Fibroblast of mammary gland (primary cell): ENCODE data around the gene CD300LF.

Source experiments
- DNase-seq: peaks from one replicate; pipeline ENCODE4 v3.0.0-alpha.2; 2010; ENCODE audit warnings: low read depth
- H3K4me3 ChIP-seq: 2 replicates; pipeline ENCODE4 v1.5.1; 2011; ENCODE audit warnings: low read depth, mild to moderate bottlenecking, low read length, moderate library complexity; ENCODE audit not compliant: control insufficient read depth
- TF ChIP-seq, protein P1 (sequence below): conservative IDR thresholded peaks from 2 replicates; pipeline ENCODE4 v1.5.1; 2011; ENCODE audit warnings: low read depth, low read length, inconsistent platforms; ENCODE audit not compliant: control insufficient read depth, insufficient read depth

The CD300LF gene

DNA sequence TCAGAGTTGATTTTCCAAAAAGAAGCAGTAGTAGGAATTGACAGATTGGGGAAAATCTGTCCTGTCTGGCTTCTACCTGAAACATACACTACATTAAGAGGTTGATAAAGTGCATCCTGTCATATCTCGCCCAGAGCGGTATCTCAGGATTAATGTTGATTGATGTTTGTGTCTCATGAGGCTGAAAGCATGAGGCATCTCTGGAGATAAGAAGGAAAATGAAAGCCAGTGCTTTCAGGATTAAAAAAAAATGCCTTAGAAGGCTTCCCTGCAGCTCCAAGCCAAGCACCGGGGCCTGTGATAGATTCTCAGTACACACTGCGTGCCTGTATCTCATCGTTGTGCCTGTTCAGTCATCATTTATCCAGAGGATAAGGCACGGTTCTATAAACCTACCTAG lies 62.8 kb downstream of the CD300LF start:
- TF ChIP-seq, protein P1, sequence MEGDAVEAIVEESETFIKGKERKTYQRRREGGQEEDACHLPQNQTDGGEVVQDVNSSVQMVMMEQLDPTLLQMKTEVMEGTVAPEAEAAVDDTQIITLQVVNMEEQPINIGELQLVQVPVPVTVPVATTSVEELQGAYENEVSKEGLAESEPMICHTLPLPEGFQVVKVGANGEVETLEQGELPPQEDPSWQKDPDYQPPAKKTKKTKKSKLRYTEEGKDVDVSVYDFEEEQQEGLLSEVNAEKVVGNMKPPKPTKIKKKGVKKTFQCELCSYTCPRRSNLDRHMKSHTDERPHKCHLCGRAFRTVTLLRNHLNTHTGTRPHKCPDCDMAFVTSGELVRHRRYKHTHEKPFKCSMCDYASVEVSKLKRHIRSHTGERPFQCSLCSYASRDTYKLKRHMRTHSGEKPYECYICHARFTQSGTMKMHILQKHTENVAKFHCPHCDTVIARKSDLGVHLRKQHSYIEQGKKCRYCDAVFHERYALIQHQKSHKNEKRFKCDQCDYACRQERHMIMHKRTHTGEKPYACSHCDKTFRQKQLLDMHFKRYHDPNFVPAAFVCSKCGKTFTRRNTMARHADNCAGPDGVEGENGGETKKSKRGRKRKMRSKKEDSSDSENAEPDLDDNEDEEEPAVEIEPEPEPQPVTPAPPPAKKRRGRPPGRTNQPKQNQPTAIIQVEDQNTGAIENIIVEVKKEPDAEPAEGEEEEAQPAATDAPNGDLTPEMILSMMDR, result no peak
- no peak overlapping the region for H3K4me3 ChIP-seq
- no peak for DNase-seq

DNA sequence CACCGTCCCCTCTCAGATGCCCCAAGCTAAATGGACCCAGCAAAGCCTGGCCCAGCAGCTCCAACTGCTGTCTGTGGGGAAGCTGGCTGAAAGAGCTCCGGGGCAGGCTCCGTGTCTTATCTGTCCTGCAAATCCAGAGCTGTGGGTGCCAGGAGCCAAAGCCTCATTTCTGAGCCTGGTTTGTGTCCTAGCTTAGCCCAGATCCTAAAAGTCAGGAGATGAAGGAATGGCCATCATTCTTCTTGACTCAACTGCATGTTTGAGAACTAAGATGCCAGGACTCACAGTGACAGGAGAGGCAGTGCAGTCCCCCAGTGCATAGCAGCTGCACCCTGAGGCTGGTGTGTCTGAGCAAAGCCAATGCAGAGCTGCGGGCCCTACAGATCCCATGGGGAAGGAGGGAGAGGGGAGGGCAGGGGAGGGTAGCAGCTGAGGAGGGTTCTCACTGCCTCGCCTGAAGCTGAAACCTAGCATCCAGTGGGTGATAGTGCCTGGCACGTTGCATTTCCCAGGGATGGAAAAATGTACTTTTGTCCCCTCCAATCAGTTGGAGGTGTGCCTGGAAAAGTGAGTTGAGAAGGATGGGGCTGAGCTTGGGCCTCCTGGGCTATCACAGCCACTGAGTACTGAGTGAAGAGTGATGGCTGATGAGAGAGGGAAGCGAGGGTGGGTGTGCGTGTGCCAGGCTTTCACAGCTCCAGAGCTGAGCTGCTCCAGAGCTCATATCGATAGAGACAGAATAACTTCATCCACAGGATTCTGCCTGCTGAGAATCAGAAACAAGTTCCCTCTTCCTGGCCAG lies 64.7 kb downstream of the CD300LF start:
- H3K4me3 ChIP-seq, result no peak overlapping the region
- TF ChIP-seq, protein P1, result no peak
- DNase-seq, result no peak

DNA sequence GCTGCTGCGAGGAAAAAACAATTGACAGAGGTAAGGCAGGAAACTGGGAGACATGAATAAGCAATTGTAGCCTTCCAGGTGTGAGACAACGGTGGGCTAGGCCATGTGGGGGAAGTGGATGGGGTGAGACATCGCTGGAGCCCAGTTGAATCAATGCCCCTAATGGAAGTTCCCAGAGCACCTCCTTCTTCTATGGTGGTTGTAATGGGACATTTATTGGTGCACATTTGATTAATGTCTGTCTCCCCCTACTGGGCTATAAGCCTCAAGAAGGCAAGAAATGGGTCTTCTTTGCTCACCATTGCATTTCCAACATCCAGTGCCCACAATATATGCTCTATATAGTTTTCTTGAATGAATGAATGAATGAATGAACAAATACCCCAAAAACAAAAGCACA lies 66.5 kb downstream of the CD300LF start:
- peak; percentile 24 for DNase-seq
- TF ChIP-seq, protein P1, result peak; percentile 34
- no peak overlapping the region for H3K4me3 ChIP-seq

DNA sequence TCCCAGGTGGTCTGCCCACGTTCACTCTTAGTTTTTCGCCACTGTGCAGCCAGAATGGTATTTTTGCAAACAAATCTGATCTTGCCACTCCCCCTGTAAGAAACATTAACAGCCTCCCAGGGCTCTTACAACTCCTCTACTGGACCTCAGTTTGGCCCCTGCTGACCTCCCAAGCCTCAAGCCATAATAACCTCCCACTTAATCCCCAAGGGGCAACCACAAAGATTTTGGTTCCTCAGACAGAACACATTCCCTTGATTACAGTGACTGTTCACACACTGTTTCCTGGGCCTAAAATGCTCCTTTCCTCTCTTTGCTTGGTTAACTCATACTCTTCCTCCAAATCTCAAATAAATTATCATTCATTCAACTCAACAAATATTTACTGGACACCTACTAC lies 67.7 kb downstream of the CD300LF start:
- TF ChIP-seq, protein P1, result no peak
- DNase-seq, result peak; percentile 4
- no peak overlapping the region for H3K4me3 ChIP-seq

DNA sequence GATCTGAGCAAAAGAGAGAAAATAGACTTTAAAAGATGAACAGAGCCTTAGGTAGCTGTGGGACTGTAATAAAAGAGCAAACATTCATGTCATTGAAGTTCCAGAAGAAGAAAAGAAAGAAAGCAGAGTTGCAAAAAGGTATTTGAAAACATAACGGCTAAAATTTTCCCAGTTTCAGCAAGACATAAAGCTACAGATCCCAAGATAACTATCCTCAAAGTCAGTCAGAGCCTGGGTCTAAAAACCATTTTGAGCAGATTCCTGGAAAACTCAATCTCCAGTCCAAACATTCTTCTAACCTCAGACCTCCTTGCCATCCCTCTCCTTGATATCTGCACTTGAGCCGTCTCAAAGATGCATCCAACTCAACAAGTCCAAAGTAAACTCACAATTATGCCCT lies 68.3 kb downstream of the CD300LF start:
- no peak for DNase-seq
- TF ChIP-seq, protein P1, result no peak
- H3K4me3 ChIP-seq, result no peak overlapping the region
